Measurements from ENCODE around the gene IL20RA.

DNA sequence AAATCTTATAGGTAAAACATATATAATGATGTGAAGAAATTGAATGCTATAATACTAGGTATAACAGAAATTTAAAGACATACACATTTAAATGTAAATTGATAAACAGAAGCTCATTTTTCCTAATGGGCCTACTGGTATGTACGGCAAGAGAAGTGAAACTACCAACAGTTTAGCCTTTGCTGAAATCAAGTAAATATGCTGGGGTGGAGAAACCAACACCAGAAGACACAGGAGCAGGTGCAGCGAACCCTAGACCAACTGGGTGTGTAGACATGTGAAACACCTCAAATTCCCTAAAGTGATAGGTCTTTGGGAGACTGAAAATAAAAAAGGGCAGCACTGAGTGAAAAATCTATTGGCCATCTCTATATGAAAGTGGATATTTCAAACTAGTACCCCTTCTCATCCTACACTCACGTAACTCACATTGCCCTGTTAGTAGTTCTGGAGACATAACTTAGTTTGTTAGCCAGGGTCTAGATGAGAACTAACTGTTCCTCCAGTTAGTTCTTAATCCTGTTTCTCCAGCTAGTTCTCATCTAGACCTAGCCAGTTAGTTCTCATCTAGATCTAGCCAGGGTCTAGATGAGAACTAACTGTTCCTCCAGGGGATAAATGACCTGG is 69.6 kb downstream of the IL20RA start:
- TF ChIP-seq POLR2A (IDR thresholded peaks at IDR 0.05) = no peak
- TF ChIP-seq, protein P1, sequence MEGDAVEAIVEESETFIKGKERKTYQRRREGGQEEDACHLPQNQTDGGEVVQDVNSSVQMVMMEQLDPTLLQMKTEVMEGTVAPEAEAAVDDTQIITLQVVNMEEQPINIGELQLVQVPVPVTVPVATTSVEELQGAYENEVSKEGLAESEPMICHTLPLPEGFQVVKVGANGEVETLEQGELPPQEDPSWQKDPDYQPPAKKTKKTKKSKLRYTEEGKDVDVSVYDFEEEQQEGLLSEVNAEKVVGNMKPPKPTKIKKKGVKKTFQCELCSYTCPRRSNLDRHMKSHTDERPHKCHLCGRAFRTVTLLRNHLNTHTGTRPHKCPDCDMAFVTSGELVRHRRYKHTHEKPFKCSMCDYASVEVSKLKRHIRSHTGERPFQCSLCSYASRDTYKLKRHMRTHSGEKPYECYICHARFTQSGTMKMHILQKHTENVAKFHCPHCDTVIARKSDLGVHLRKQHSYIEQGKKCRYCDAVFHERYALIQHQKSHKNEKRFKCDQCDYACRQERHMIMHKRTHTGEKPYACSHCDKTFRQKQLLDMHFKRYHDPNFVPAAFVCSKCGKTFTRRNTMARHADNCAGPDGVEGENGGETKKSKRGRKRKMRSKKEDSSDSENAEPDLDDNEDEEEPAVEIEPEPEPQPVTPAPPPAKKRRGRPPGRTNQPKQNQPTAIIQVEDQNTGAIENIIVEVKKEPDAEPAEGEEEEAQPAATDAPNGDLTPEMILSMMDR (IDR thresholded peaks at IDR 0.05) = no peak
- TF ChIP-seq POLR2AphosphoS5 (IDR thresholded peaks at IDR 0.05) = no peak
- TF ChIP-seq EP300 (IDR thresholded peaks at IDR 0.05) = no peak
